MG63 (cell line): ENCODE results near the gene EXOC6. TPM values are rescaled to one million over a fixed set of nuclear protein-coding genes. Genes with fewer than 3 reads are reported as not detected.
"Not testable (repeated sequence)": the region's sequence is repeated elsewhere in the genome, so short reads cannot be mapped to it uniquely, and the experiment has no call there.

Experiments
- DNase-seq: peaks from one replicate; pipeline ENCODE4 v3.0.0-alpha.2; 2020
- H3K27me3 ChIP-seq: fragments of 250-450 bp; sonication (Bioruptor Pico); 2 replicates; pipeline ENCODE4 v1.5.1; 2020; ENCODE audit warnings: mild to moderate bottlenecking, moderate library complexity
- H3K36me3 ChIP-seq: fragments of 250-450 bp; sonication (Bioruptor Pico); 2 replicates; pipeline ENCODE4 v1.5.1; 2020; ENCODE audit warnings: mild to moderate bottlenecking, moderate library complexity
- H3K4me3 ChIP-seq: fragments of 250-450 bp; sonication (Bioruptor Pico); 2 replicates; pipeline ENCODE4 v1.5.1; 2020; ENCODE audit warnings: mild to moderate bottlenecking, moderate library complexity
- H3K9me3 ChIP-seq: fragments of 250-450 bp; sonication (Bioruptor Pico); 2 replicates; pipeline ENCODE4 v1.5.1; 2020; ENCODE audit warnings: mild to moderate bottlenecking, moderate library complexity
- total RNA-seq: library from RNA; depleted of rRNA; stranded (reverse); fragments of >200 nt; shearing (Covaris generic); gene quantifications from 2 replicates; pipeline ENCODE4 v1.2.3, GENCODE V29; 2014; ENCODE audit warnings: low replicate concordance

EXOC6 gene
- total RNA-seq, 1 experiment from 2014 or later: 10.8 TPM

DNA sequence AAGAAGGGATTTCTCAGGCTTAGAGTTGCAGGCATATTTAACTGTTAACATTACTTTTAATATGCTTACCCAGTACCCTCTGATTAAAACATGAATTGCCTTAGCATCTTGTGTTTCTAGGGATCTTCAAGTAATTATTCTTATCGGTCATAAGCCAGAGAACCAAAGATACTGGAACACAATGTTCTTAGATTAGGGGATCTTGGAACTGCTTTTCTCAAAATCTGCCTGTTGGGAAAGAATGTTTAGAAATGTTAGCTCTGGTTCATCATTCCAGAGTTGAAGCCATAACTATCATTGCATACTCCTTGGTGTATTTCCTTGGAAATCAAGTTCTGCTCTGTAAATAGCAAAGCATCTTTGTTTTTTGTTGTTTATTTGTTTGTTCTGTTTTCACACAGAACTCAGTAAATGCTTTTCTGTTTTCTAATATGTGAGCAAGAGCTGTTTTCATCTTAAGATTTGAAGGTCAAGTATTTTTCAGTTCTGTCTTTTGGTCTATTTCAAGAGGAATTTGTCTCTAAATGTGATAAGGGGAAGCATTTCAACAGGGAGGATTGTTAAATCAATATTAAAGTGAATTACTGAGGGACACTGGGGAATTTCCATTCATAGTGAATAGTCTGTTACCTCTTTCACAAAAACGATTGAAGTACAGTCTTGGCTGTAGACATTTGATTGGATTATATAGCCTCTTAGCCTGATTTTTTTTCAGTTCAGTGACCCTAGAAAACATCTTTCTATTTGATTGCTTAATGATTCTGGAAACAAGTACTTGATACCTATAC is 109.1 kb downstream of the EXOC6 start:
- no peak overlapping the region for H3K4me3 ChIP-seq
- H3K27me3 ChIP-seq: no peaks in the 10 kb centered on the region
- no peaks in the 10 kb centered on the region for H3K36me3 ChIP-seq
- DNase-seq: no peak
- no peaks in the 10 kb centered on the region for H3K9me3 ChIP-seq

- H3K36me3 ChIP-seq: no peaks in the 10 kb centered on the region
- no peaks in the 10 kb centered on the region for H3K27me3 ChIP-seq
- DNase-seq: no peak
- H3K4me3 ChIP-seq: no peak overlapping the region
- H3K9me3 ChIP-seq: no peaks in the 10 kb centered on the region
Measured at GRCh38 chr10:92961638-92962037, 113.3 kb downstream of the EXOC6 start.

DNA sequence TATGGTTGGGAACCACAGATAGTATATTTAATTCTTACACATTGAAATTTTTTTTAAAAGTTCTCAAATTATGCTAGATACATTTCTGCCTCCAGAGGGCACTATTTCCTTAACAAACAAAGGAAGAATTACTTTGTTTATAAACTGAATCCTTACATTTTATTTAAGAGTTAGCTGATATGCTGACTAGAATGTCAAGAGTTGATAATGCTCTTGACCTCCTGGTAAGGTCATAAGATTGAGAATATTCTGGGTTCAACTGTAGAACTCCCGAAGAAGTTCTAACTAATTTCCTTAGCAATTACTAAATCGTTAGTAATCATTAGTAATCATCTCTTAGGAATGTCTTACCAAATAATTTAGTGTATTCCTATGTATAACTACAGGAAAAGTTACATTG is 117.0 kb downstream of the EXOC6 start:
- H3K9me3 ChIP-seq: no peaks in the 10 kb centered on the region
- no peaks in the 10 kb centered on the region for H3K27me3 ChIP-seq
- no peak overlapping the region for H3K4me3 ChIP-seq
- no peaks in the 10 kb centered on the region for H3K36me3 ChIP-seq
- DNase-seq: no peak

DNA sequence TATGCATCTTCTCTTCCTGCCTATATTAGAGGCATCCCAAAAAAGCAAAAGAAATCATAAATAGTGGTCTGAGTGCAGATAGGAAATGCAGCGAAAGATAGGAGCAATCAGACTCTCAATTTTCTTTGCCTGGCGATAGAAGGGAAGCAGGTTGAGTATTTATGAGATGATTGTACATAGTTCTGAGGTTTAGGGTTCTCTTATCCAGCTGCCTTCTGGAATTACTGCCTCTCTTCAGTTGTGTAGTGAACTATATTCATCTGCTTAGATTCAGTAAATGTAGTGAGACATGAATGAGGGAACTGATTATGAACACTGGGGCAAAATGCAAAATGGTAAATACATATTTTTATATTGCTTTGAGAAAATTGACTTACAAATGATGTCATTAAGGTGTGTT is 119.3 kb downstream of the EXOC6 start:
- no peak overlapping the region for H3K4me3 ChIP-seq
- H3K36me3 ChIP-seq: no peaks in the 10 kb centered on the region
- H3K9me3 ChIP-seq: no peaks in the 10 kb centered on the region
- no peak for DNase-seq
- H3K27me3 ChIP-seq: no peaks in the 10 kb centered on the region

DNA sequence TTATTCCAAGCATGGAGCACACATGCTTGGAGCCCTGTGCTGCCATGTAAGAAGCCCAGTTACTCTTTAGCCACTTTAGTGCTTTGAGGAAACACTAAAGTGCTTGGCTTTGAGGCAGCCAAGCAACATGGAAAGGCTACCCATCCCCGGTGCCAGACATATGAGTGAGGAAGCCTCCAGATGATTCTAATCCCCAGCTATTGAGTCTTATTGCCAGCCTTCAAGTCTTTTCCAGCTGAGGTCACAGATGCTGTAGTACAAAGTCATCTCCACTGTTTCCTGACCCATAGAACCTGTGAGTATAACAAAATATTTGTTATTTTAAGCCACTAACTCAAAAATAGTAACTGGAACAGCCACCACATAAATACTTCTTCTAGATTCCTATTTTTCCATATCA is 120.8 kb downstream of the EXOC6 start:
- DNase-seq: peak; percentile 52
- H3K4me3 ChIP-seq: no peak overlapping the region
- H3K36me3 ChIP-seq: no peaks in the 10 kb centered on the region
- H3K9me3 ChIP-seq: no peaks in the 10 kb centered on the region
- no peaks in the 10 kb centered on the region for H3K27me3 ChIP-seq

- H3K4me3 ChIP-seq: no peak overlapping the region
- no peaks in the 10 kb centered on the region for H3K27me3 ChIP-seq
- no peaks in the 10 kb centered on the region for H3K36me3 ChIP-seq
- H3K9me3 ChIP-seq: no peaks in the 10 kb centered on the region
- no peak for DNase-seq
Measured at GRCh38 chr10:92970301-92971070, 122.2 kb downstream of the EXOC6 start.

GRCh38 chr10:92972066-92972870 is 123.9 kb downstream of the EXOC6 start:
- H3K4me3 ChIP-seq: no peak overlapping the region

GRCh38 chr10:92972886-92973285 is 124.6 kb downstream of the EXOC6 start:
- no peak for DNase-seq
- no peak overlapping the region for H3K4me3 ChIP-seq
- no peaks in the 10 kb centered on the region for H3K36me3 ChIP-seq
- no peaks in the 10 kb centered on the region for H3K9me3 ChIP-seq
- H3K27me3 ChIP-seq: no peaks in the 10 kb centered on the region

More at GRCh38 chr10:92972066-92972870, 123.9 kb downstream of the EXOC6 start:
- H3K27me3 ChIP-seq: no peaks in the 10 kb centered on the region
- DNase-seq: peak; percentile 39
- no peaks in the 10 kb centered on the region for H3K9me3 ChIP-seq
- no peaks in the 10 kb centered on the region for H3K36me3 ChIP-seq

DNA sequence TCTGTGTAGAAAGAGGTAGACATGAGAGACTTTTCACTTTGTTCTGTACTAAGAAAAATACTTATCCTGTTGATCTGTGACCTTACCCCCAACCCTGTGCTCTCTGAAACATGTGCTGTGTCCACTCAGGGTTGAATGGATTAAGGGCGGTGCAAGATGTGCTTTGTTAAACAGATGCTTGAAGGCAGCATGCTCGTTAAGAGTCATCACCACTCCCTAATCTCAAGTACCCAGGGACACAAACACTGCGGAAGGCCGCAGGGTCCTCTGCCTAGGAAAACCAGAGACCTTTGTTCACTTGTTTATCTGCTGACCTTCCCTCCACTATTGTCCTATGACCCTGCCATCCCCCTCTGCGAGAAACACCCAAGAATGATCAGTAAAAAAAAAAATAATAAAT is 128.0 kb downstream of the EXOC6 start:
- not testable (repeated sequence) for DNase-seq, H3K9me3 ChIP-seq, H3K36me3 ChIP-seq, H3K4me3 ChIP-seq, H3K27me3 ChIP-seq

DNA sequence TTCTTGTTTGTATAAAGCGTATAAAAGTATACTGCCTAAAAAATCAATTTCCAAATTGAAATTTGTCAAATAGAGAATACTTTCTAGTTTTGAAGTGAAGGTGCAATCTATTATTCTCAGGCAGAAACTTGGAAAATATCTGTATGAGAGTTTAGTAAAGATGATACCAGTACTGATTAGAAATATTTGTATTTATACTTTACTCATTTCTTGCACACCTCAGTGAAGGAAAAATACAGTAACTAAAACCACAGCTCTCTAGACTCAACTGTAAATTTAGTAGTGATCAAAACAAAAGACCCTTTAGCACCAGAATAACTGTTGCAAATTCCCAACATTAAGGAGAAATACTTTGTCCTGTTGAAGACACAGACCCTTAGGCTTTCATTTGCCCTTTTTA is 140.9 kb downstream of the EXOC6 start:
- Histone ChIP-seq H3K9me3 (no peaks in the 10 kb centered on the region), H3K27me3 (no peaks in the 10 kb centered on the region), H3K36me3 (no peaks in the 10 kb centered on the region), H3K4me3 (no peak overlapping the region)
- no peak for DNase-seq

DNA sequence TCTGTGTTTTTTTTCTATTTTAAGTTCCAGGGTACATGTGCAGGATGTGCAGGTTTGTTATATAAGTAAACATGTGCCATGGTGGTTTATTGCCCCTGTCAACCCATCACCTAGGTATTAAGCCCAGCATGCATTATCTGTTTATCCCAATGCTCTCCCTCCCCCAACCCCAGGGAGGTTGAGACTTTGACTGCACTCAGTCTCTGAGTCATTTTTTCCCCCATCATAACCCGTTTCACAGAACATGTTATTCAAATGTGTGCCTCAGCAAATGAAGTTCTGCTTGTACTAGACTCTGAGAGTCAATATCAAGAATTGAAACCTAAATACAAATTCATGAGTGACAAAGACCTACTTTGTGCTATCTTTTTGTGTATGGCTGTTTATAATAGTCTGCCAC is 142.3 kb downstream of the EXOC6 start:
- H3K36me3 ChIP-seq: no peaks in the 10 kb centered on the region
- H3K4me3 ChIP-seq: no peak overlapping the region
- no peaks in the 10 kb centered on the region for H3K9me3 ChIP-seq
- DNase-seq: no peak
- H3K27me3 ChIP-seq: no peaks in the 10 kb centered on the region

DNA sequence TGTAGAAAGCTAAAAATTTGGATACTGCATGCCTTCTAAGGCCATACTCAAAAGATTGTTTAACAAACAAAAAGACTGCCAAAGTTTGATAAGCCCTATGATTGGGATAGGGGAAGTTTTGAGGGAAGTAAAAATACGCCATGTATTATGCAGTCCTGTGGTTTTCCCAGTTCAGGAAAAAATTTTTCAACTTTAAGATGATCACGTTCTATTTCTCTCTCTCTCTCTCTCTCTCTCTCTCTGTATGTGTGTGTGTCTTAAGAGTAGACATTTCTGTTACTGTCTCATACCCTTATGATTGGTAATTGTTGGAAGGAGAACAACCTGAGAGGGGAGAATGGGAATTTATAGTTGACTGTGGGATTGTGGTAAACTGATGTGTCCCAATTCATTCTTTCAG is 143.2 kb downstream of the EXOC6 start:
- Histone ChIP-seq H3K36me3 (no peaks in the 10 kb centered on the region), H3K9me3 (no peaks in the 10 kb centered on the region), H3K27me3 (no peaks in the 10 kb centered on the region), H3K4me3 (no peak overlapping the region)
- DNase-seq: no peak

- Histone ChIP-seq H3K4me3 (no peak overlapping the region), H3K9me3 (no peaks in the 10 kb centered on the region), H3K36me3 (no peaks in the 10 kb centered on the region), H3K27me3 (no peaks in the 10 kb centered on the region)
- no peak for DNase-seq
Measured at GRCh38 chr10:92993699-92994272, 145.5 kb downstream of the EXOC6 start.

- Histone ChIP-seq H3K9me3 (no peaks in the 10 kb centered on the region), H3K4me3 (no peak overlapping the region), H3K36me3 (no peaks in the 10 kb centered on the region), H3K27me3 (no peaks in the 10 kb centered on the region)
- DNase-seq: no peak
Measured at GRCh38 chr10:92995509-92995908, 147.2 kb downstream of the EXOC6 start.

DNA sequence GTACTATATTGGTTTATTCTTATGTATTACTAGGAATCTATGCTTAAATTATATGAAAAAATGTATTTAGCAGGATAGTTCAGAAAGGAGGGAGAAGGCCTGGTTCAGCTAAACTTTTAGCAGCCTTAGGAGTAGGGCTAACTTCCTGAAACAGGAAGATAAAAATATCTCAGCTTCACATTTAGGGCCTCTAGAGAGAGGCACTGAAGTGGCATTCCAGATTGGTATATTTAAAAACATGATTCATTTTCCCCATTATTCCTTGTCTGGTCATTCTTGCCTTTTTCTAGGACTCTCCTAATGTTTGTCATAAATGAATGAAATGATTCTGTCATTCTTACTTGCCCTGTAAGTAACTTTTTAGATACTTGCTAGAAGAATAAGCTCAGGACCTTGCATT is 149.3 kb downstream of the EXOC6 start:
- Histone ChIP-seq H3K36me3 (no peaks in the 10 kb centered on the region), H3K27me3 (no peaks in the 10 kb centered on the region), H3K9me3 (no peaks in the 10 kb centered on the region), H3K4me3 (no peak overlapping the region)
- no peak for DNase-seq

DNA sequence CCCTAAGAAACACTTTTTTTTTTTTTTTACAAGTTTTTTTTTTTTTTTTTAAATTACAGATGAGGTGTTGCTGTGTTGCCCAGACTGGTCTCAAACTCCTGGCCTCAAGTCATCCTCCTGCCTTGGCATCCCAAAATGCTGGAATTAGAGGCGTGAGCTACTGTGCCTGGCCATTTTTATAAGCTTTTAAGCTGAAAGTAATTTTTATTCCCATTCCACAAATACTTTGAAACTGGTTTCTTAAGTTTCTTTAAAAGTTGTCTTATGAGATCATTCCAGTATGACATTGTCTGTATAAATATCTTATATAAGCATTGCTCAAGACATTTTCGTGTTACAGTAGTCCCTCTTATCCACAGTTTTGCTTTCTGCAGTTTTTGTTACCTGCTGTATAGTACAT is 150.9 kb downstream of the EXOC6 start:
- DNase-seq: no peak
- no peak overlapping the region for H3K4me3 ChIP-seq

More for the DNA sequence above, 150.9 kb downstream of the EXOC6 start:
- H3K9me3 ChIP-seq: no peaks in the 10 kb centered on the region
- no peaks in the 10 kb centered on the region for H3K36me3 ChIP-seq
- no peaks in the 10 kb centered on the region for H3K27me3 ChIP-seq
